Stimulated activated CD4-positive, alpha-beta T cell treated with anti-CD3 and anti-CD28 coated beads, Interleukin-1b, Interleukin-23, amount 100 ng/mL, for 1 hour (primary cell): ENCODE measurements around the gene RPL36.

Experiments used
- DNase-seq, 2 donors: peaks; one replicate each; pipeline ENCODE4 v3.0.0-alpha.2; 2020; ENCODE audit warnings: low read depth in 2 of 2

RPL36 gene

DNA sequence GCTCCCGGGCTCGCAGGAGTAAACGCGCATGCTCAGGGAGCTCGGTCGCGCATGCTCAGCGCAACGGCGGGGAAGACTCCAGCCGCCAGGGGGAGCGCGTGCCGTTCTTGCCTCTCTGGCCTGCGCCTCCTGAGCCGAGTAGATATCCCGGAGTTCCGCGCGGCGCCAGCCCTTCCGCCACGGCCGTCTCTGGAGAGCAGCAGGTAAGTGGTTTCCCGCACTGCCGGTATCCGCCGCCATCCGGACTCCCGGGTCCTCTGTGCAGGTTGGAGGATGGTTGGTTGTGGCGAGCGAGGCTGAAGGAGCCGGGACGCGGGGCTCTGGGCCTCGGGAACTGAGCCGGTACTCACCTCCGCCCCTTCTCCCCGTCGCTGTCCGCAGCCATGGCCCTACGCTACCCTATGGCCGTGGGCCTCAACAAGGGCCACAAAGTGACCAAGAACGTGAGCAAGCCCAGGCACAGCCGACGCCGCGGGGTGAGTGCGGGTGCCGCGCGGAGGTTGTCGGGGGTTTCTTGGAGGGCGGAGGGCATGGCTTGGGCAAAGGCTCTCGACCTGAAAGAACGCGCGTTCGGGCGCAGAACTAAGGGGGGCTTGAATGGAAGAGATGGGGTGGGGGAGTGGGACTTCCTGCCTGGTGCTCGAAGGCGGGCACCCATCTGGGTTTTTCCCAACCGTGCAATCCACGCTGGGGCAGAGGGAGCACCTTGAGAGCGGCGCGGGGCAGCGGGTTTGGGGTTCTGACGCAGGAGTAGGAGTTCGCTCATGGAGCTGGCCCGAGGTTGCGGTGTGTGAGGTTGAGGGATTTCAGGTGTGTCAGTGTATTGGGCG is at the start of gene RPL36:
Gene RPL36, plus strand, starts transcription at position 171 of the 830 bp plus-strand sequence. Its CDS starts 213 bp downstream, at position 384.
- DNase-seq, result peak; percentile 97 to 99

DNA sequence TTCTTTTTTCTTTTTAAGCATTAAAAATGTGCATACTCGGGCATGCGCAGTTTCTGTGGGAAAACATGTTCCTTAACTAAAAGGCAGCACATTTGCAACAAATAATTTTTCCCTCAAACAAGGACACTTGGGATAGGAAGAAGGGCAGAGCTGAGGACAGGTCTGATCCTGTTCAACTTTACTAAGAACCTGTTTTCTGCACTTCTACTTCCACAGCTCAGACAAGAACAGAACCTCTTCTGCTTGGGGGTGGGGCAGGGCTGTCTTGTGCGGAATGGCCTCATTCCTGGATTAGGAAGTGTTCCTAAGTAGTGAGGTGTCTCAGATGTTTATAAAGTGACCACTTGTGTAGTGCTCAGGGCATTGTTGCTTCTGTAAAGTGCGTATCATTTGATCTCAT is 48.9 kb upstream of the RPL36 start:
- DNase-seq, result no peak

GRCh38 chr19:5642204-5642603 is 47.9 kb upstream of the RPL36 start:
- DNase-seq, result no peak

- no peak for DNase-seq
Measured at GRCh38 chr19:5643060-5643459, 47.0 kb upstream of the RPL36 start.

DNA sequence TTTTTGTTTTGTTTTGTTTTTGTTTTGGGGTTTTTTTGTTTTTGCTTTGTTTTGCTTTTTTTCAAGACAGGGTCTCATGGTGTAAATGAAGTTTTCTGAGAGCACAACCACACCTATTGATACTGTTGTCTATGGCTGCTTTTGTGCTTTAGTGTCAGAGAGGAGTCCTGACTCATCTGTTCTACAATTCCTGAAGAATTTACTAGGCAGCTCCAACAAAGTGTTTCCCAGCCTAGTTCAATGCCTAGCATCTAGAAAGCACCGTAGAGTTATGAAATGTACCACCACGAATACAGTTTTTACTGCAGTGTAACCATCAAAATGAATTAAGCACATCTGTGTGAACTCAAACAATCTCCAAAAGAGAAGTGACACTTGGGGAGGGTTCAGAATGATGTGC is 46.1 kb upstream of the RPL36 start:
- no peak for DNase-seq

- DNase-seq, result no peak
Measured at GRCh38 chr19:5645409-5645808, 44.7 kb upstream of the RPL36 start.

DNA sequence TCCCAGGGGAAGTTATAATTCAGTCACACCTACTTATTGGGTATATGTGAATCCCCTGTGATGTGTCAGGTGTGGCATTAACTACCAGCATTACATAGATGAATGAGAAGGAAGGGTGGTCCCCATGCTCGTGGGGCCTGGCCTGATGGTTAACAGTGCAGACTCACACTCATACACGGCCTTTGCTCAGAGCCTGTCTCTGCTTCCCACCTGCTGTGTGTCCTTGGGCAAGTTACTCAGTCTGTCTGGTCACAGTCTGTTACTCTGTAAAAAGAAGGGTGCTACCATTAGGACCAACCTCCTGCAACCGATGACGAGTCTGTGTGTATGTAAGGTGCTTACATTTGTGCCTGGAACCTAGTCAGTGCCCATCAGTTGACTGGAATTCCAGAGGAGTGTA is 43.4 kb upstream of the RPL36 start:
- DNase-seq, result no peak

- DNase-seq, result no peak
Measured at GRCh38 chr19:5648464-5648863, 41.6 kb upstream of the RPL36 start.

DNA sequence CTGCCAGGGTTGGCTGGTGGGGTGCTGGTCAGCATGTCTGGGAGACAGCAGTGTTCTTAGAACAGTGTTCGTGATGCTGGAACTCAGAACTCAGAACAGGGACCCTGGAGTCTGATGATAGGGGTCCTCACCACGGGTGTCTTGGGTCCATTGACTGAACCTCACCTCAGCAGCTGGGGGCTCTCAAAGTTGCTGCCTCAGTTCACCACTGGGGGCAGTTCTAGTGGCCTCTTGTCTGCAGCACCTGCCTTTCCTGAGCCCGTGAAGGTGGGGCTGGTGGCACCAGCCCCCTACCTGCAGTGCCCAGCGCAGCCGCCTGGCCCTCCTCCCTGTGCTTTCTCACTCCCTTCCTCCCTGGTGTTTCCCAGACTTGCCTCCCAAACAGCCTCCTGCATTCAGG is 38.7 kb upstream of the RPL36 start:
- DNase-seq, result no peak

DNA sequence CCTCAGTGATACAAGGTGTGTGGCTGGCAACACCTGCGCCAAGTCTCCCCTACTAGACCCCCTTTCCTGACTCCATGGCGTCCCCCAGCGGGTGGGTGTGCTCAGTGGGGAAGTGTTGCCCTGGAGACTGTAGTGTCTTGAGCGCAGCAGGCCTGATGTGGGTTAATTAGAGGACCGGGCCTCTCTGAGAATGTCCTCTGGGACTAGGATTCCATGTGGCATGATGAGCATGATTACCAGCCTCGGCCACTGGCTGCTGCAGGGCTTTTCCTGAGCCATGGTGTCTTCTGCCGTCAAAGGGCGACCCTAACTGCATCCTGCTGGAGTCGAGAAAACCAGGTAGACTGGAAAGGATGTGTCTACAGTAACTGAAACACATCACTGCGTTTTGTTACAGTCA is 37.8 kb upstream of the RPL36 start:
- no peak for DNase-seq

GRCh38 chr19:5654931-5655330 is 35.2 kb upstream of the RPL36 start:
- no peak for DNase-seq

DNA sequence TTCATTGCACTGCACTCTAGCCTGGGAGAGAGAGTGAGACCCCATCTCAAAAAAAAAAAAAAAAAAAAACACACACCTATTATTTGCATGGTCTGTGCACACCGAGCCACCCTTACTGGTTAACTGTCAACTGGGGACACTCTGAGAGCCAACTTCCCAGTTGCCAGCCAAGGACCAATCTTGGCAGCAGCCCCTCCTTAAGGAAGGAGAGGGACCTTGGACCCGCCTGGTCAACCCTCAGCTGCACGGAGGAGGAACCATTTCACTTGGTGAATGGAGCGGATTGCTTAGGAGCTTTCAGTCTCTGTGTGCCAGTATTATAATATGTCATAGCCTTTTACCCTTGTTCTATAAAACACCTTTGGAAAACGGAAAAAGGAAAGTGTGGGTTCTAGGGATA is 34.7 kb upstream of the RPL36 start:
- no peak for DNase-seq

- no peak for DNase-seq
Measured at GRCh38 chr19:5661483-5661882, 28.6 kb upstream of the RPL36 start.

- DNase-seq, result no peak
Measured at GRCh38 chr19:5663904-5664303, 26.2 kb upstream of the RPL36 start.

DNA sequence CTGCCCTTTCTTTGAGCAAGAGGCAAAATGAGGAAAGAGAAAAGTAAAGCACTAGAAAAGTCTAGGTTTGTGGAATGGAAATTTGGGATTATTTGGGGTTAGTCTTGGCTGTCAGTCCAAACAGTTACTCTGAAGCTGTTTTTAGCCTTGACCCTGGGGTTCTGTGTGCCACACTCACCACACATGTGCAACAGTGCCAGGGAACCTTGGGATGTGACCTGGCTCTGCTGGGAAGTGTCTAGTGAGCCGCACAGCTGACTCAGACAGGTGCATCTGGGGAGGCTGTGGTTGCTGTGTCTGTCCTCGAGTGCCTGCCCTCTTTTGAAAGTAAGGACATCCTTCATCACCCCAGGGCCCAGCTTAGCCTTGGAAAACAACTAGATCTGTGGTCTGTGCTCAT is 25.6 kb upstream of the RPL36 start:
- no peak for DNase-seq

DNA sequence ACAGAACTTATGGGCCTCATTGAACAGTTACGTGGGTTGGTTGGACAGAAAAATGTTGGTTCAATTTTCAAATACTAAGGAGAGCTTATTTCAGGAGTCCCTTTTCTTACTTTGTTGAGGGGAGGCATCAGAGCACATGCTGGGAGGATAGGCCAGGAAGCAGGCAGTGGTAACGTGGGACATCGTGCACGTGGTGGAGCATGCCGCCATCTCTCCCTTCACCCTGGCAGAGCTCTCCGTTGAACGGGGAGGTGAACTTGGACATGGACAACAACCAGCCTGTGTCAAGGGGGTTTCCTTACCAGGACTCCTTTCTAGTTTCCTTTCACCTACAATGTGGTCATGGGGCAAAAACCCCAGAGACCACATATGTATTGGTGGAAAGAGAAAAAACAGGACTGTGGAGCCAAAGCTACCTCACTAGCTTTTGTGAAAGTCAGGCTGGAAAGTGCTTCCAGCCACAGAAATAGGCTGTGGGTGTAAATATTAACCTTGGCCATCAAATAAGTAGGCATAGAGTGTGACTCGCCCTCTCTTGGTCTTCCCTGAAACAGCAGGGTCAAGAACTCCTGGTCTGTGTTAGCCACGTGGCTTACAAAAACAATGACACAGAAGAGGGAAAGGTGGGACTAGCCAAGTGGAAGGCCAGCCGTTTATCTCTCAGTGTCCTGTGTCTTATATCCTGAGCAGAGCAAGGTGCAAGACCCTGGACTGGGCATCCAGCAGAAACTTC is 24.1 kb upstream of the RPL36 start:
- DNase-seq, result no peak

DNA sequence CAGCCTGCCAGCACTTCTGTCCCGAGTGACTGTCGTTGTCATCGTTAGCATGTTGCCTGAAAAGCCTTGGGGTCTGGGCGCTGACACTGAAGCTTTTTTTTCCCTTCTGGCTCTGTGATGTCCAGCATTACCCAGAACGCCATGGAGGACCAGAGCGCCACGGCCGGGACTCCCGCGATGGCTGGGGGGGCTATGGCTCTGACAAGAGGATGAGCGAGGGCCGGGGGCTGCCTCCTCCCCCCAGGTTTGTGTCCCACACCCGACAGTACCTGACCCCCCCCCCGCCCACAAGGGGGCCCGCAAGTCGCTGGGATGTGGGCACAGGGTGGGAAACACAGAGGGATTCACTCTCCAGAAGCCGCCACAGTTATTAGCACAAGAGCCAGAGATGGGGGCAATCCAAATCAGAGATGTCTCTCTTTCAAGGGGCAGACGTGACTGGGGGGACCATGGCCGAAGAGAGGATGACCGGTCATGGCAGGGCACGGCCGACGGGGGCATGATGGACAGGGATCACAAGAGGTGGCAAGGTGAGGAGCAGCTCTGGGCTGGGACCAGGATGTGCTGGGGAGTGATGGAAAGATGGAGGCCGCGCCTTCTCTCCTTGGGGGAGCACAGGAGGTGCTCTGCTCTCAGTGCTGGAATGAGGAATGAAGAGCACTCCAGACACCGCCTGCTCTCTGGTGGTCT is 23.0 kb upstream of the RPL36 start:
- no peak for DNase-seq

DNA sequence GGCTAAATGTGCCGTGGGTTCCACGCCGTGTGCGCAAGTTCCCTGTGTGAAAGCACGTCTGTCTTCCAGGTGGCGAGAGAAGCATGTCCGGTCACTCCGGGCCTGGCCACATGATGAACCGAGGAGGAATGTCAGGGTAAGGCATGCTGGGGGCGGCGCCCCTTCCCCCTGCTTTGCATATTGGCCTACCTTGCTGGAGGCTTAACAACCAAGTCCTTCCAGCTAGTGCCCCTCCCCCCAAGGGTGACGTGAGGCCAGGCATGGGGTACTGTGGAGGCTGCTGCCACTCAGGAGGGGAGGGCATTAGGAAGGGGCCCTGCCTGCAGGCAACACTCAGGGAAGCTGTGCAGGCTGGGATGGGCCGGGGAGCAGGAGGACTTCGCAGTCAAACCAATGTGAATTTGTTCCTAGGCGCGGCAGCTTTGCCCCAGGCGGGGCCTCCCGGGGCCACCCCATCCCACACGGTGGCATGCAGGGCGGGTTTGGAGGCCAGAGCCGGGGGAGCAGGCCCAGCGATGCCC is 22.3 kb upstream of the RPL36 start:
- no peak for DNase-seq

DNA sequence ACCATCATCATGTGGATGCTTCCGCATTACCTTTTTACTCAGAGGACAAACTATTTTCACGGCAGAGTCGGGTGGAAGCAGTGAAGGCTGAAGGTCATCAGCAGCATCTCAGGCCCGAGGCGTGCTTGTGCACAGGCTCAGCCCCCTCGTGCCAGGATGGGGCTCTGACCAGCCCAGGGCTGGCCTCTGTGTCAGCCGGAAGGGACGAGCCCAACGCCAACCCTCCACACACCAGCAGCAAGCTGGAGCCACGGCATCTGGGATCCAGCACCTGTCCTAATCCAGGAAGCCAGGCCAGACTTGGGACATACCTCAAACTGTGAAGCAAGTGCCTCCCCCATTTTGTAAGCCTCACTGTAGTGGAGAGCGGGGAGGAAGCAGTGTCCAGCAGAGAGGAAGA is 20.9 kb upstream of the RPL36 start:
- DNase-seq, result no peak

DNA sequence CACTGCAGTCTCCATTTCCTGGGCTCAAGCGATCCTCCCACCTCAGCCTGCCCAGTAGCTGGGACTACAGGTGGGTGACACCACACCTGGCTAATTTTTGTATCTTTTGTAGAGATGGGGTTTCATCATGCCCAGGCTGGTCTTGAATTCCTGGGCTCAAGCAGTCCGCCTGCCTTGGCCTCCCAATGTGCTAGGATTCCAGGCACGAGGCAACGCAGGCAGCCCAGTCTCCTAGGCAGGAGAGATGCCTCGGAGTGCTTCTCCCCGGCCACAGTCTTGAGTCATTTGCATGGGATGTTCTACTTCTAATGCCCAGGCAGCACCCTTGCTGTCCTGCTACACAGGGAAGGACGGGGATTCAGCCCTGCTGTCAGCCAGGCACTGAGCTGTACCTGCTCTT is 18.5 kb upstream of the RPL36 start:
- no peak for DNase-seq

DNA sequence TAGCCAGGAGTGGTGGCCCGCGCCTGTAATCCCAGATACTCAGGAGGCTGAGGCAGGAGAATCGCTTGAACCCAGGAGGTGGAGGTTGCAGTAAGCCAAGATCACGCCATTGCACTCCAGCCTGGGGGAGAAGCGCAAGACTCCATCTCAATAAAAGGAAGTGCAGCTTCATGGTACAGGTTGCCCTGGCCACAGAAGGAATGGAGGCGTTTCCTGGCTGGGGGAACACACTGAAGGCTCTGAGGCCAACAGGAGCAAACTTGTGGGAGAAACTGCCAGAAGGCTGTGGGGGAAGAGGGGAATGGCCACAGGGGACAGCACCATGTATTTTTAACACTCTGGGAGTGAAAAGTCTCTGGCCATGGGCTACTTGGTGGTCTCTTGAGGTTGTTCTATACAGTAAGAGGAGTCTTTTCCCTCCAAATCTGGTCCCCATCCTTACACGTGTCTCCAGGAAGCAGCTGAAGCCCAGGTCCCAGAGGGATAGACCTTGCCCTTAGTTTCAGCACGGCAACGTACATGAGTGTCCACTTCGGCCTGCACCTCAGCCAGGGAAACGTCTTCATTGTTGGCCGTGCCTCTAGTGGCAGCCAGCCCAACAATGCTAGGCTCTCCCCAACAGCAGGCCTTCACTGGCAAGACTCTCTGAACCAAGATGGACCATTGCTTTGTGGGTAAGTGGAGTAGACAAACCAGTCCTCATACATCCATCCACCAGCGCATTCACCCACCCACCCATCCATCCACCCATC is 17.2 kb upstream of the RPL36 start:
- no peak for DNase-seq

DNA sequence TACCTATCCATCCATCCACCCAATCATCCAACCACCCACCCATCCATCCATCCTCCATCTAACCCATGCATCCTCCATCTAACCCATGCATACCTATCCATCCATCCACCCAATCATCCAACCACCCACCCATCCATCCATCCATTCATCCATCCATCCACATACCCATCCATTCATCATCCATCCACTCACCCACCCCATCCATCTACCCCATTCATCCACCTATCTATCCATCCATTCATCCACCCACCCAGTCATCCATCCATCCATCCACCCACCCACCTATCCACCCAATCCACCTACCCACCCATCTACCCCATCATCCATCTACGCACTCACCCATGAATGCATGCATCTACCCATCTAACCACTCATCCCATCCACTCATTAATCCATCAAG is 16.3 kb upstream of the RPL36 start:
- no peak for DNase-seq
